HEK293 (cell line): ENCODE measurements around the gene CIRBP.

Experiments
- ATF2 ChIP-seq: fragments of 450-650 bp; formaldehyde crosslinking; IDR thresholded peaks from 2 replicates; pipeline ENCODE4 v1.5.1; 2016; ENCODE audit warnings: missing biosample characterization, missing genetic modification characterization, low read depth
- GLIS1 ChIP-seq: fragments of 450-650 bp; formaldehyde crosslinking; IDR thresholded peaks from 2 replicates; pipeline ENCODE4 v1.5.1; 2016; ENCODE audit warnings: missing biosample characterization, missing genetic modification characterization
- GLIS2 ChIP-seq: fragments of 450-650 bp; formaldehyde crosslinking; IDR thresholded peaks from 2 replicates; pipeline ENCODE4 v1.5.1; 2016; ENCODE audit warnings: missing biosample characterization, missing genetic modification characterization
- HIC1 ChIP-seq: fragments of 450-650 bp; formaldehyde crosslinking; IDR thresholded peaks from 2 replicates; pipeline ENCODE4 v1.5.1; 2016; ENCODE audit warnings: missing biosample characterization, missing genetic modification characterization
- HOXC10 ChIP-seq: sonication (generic); formaldehyde crosslinking; IDR thresholded peaks from 2 replicates; pipeline ENCODE4 v1.8.1; 2023; ENCODE audit warnings: mild to moderate bottlenecking, missing genetic modification reagents
- KLF9 ChIP-seq: fragments of 450-650 bp; formaldehyde crosslinking; IDR thresholded peaks from 2 replicates; pipeline ENCODE4 v1.5.1; 2016; ENCODE audit warnings: missing biosample characterization, missing genetic modification characterization, low read depth
- MYNN ChIP-seq: fragments of 450-650 bp; formaldehyde crosslinking; IDR thresholded peaks from 2 replicates; pipeline ENCODE4 v1.5.1; 2016; ENCODE audit warnings: missing biosample characterization, missing genetic modification characterization, borderline replicate concordance
- MZF1 ChIP-seq: fragments of 450-650 bp; formaldehyde crosslinking; IDR thresholded peaks from 2 replicates; pipeline ENCODE4 v1.5.1; 2017; ENCODE audit warnings: missing biosample characterization, missing genetic modification characterization, borderline replicate concordance
- PATZ1 ChIP-seq: fragments of 450-650 bp; formaldehyde crosslinking; IDR thresholded peaks from 2 replicates; pipeline ENCODE4 v1.5.1; 2016; ENCODE audit warnings: missing biosample characterization, missing genetic modification characterization
- WT1 ChIP-seq: fragments of 450-650 bp; formaldehyde crosslinking; IDR thresholded peaks from 2 replicates; pipeline ENCODE4 v1.5.1; 2016; ENCODE audit warnings: missing biosample characterization, missing genetic modification characterization
- ZFP3 ChIP-seq: fragments of 450-650 bp; formaldehyde crosslinking; IDR thresholded peaks from 2 replicates; pipeline ENCODE4 v1.5.1; 2016; ENCODE audit warnings: low read depth, missing biosample characterization, missing genetic modification characterization
- ZNF121 ChIP-seq: fragments of 450-650 bp; formaldehyde crosslinking; IDR thresholded peaks from 2 replicates; pipeline ENCODE4 v1.5.1; 2016; ENCODE audit warnings: missing biosample characterization, missing genetic modification characterization
- ZNF2 ChIP-seq: fragments of 450-650 bp; formaldehyde crosslinking; IDR thresholded peaks from 2 replicates; pipeline ENCODE4 v1.5.1; 2016; ENCODE audit warnings: missing biosample characterization, missing genetic modification characterization
- ZNF211 ChIP-seq: fragments of 450-650 bp; formaldehyde crosslinking; IDR thresholded peaks from 2 replicates; pipeline ENCODE4 v1.5.1; 2016; ENCODE audit warnings: low read depth, missing biosample characterization, missing genetic modification characterization
- ZNF266 ChIP-seq: fragments of 450-650 bp; formaldehyde crosslinking; IDR thresholded peaks from 2 replicates; pipeline ENCODE4 v1.5.1; 2016; ENCODE audit warnings: missing biosample characterization, missing genetic modification characterization, low read depth
- ZNF292 ChIP-seq: fragments of 450-650 bp; formaldehyde crosslinking; IDR thresholded peaks from 2 replicates; pipeline ENCODE4 v1.5.1; 2016; ENCODE audit warnings: low read depth, missing biosample characterization, missing genetic modification characterization, borderline replicate concordance
- ZNF335 ChIP-seq: fragments of 450-650 bp; formaldehyde crosslinking; conservative IDR thresholded peaks from 2 replicates; pipeline ENCODE4 v1.5.1; 2016; ENCODE audit warnings: missing biosample characterization, missing genetic modification characterization
- ZNF341 ChIP-seq: fragments of 450-650 bp; formaldehyde crosslinking; IDR thresholded peaks from 2 replicates; pipeline ENCODE4; 2016; ENCODE audit warnings: low read depth, missing biosample characterization, missing genetic modification characterization
- ZNF501 ChIP-seq: fragments of 450-650 bp; formaldehyde crosslinking; IDR thresholded peaks from 2 replicates; pipeline ENCODE4 v1.5.1; 2016; ENCODE audit warnings: missing biosample characterization, missing genetic modification characterization
- ZNF692 ChIP-seq: fragments of 450-650 bp; formaldehyde crosslinking; IDR thresholded peaks from 2 replicates; pipeline ENCODE4 v1.5.1; 2016; ENCODE audit warnings: missing biosample characterization, missing genetic modification characterization
- ZNF76 ChIP-seq: fragments of 450-650 bp; formaldehyde crosslinking; IDR thresholded peaks from 2 replicates; pipeline ENCODE4; 2016; ENCODE audit warnings: low read depth, missing biosample characterization, missing genetic modification characterization, borderline replicate concordance
- ZNF777 ChIP-seq: fragments of 450-650 bp; formaldehyde crosslinking; IDR thresholded peaks from 2 replicates; pipeline ENCODE4 v1.5.1; 2017; ENCODE audit warnings: missing biosample characterization, missing genetic modification characterization, borderline replicate concordance
- ZNF791 ChIP-seq: fragments of 450-650 bp; formaldehyde crosslinking; IDR thresholded peaks from 2 replicates; pipeline ENCODE4 v1.5.1; 2016; ENCODE audit warnings: missing biosample characterization, missing genetic modification characterization
- ZXDB ChIP-seq: fragments of 450-650 bp; formaldehyde crosslinking; IDR thresholded peaks from 2 replicates; pipeline ENCODE4 v1.5.1; 2016; ENCODE audit warnings: missing biosample characterization, missing genetic modification characterization

CIRBP gene

GRCh38 chr19:1260749-1261537 lies 8.2 kb upstream of the CIRBP start (continued):
- TF ChIP-seq HIC1 (tag by site-specific recombination) (peak; percentile 88), WT1 (tag by site-specific recombination) (no peak), ZNF266 (tag by site-specific recombination) (no peak), ZNF335 (tag by site-specific recombination) (peak; percentile 65), ZNF121 (tag by site-specific recombination) (no peak), MYNN (peak; percentile 8; the same call in 1 of the 2 replicates), ZNF791 (tag by site-specific recombination) (no peak), ZNF2 (tag by site-specific recombination) (0 out of 2 replicates have a peak, but pooled peaks have one; percentile 18), GLIS1 (0 out of 2 replicates have a peak, but pooled peaks have one; percentile 7), ZNF341 (tag by site-specific recombination) (peak; percentile 36; the same call in 1 of the 2 replicates), ZNF76 (tag by site-specific recombination) (0 out of 2 replicates have a peak, but pooled peaks have one; percentile 17), HOXC10 (CRISPR knock-in tag) (no peak), KLF9 (tag by site-specific recombination) (peak; percentile 89), ZNF501 (tag by site-specific recombination) (no peak), ZXDB (tag by site-specific recombination) (no peak), ZNF777 (tag by site-specific recombination) (peak; percentile 99), ZNF292 (tag by site-specific recombination) (no peak), GLIS2 (peak; percentile 85), ZNF692 (tag by site-specific recombination) (peak; percentile 36; the same call in 1 of the 2 replicates), MZF1 (tag by site-specific recombination) (no peak), ZNF211 (tag by site-specific recombination) (no peak), ZFP3 (peak; percentile 80; the same call in 1 of the 2 replicates), PATZ1 (tag by site-specific recombination) (peak; percentile 92), ATF2 (tag by site-specific recombination) (peak; percentile 96)
